ENCODE results near the gene GPR62. TPM values are rescaled to one million over a fixed set of nuclear protein-coding genes. Genes with fewer than 3 reads are reported as not detected.

Gene GPR62
- total RNA-seq, 1 donor from 2014 or later, result not detected

DNA sequence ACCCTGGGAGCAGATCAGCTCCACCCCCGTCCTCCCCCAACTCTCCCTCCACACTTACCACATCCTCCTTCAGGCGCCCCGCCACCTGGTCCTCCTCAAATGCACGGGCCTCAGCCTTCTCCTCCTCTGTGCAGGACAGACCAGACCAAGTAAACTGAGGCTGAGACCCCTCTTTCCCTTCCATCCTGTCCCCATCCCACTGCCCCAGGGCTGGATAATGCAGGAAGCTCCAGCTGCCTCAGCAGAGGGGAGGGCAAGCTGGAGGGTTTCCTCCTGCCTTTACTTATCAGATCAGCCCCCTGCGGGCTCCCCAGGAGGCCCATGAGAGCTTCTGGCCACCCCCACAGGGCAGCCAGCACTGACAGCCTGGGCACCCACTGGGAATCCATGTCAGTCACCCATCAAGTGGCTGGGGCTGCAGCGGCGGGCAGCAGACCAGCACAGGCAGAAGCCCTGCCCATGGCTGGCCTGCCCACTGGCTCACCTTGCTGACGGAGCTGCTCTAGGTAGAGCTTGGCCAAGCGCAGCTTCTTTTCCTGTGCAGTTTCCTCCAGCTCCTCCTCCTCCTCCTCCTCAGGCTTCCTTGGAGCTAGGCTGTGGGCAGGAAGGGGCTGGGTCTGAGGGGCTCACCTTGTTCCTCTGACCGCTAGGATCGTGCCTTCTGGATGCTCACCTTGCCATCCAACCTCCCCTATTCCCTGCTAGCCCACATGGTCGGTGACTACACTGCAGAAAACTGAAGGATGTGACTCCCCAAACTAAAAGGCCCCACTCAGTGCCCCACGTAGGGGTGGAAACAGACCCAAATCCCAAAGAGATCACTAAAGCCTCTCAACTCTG lies 17.4 kb upstream of the GPR62 start:
- Mint-ChIP-seq H3K27ac (no peak overlapping the region), H3K4me1 (ENCODE audit: unreplicated experiment) (peaks cover 17% of the 10 kb centered on the region), H3K36me3 (no peaks in the 10 kb centered on the region), H3K27me3 (no peaks in the 10 kb centered on the region), H3K4me3 (no peak overlapping the region), H3K9me3 (no peaks in the 10 kb centered on the region)
- TF ChIP-seq, protein P1, sequence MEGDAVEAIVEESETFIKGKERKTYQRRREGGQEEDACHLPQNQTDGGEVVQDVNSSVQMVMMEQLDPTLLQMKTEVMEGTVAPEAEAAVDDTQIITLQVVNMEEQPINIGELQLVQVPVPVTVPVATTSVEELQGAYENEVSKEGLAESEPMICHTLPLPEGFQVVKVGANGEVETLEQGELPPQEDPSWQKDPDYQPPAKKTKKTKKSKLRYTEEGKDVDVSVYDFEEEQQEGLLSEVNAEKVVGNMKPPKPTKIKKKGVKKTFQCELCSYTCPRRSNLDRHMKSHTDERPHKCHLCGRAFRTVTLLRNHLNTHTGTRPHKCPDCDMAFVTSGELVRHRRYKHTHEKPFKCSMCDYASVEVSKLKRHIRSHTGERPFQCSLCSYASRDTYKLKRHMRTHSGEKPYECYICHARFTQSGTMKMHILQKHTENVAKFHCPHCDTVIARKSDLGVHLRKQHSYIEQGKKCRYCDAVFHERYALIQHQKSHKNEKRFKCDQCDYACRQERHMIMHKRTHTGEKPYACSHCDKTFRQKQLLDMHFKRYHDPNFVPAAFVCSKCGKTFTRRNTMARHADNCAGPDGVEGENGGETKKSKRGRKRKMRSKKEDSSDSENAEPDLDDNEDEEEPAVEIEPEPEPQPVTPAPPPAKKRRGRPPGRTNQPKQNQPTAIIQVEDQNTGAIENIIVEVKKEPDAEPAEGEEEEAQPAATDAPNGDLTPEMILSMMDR (conservative IDR thresholded peaks at IDR 0.05), result no peak
- DNase-seq (ENCODE audit: extremely low spot score, unreplicated experiment), result peak; percentile 62

GRCh38 chr3:51938780-51939425 lies 16.3 kb upstream of the GPR62 start:
- TF ChIP-seq, protein P1 (conservative IDR thresholded peaks at IDR 0.05), result no peak
- Mint-ChIP-seq H3K9me3 (no peaks in the 10 kb centered on the region), H3K27ac (no peak overlapping the region), H3K27me3 (no peaks in the 10 kb centered on the region), H3K4me3 (peak overlapping the region; percentile 29), H3K4me1 (ENCODE audit: unreplicated experiment) (peaks cover 17% of the 10 kb centered on the region), H3K36me3 (no peaks in the 10 kb centered on the region)
- peak; percentile 37 for DNase-seq (ENCODE audit: extremely low spot score, unreplicated experiment)

GRCh38 chr3:51940648-51941462 lies 14.3 kb upstream of the GPR62 start:
- no peaks in the 10 kb centered on the region for H3K9me3 Mint-ChIP-seq
- peak overlapping the region; percentile 94 for H3K4me3 Mint-ChIP-seq
- no peak overlapping the region for H3K27ac Mint-ChIP-seq
- peak; percentile 39 for DNase-seq (ENCODE audit: extremely low spot score, unreplicated experiment)
- H3K27me3 Mint-ChIP-seq, result no peaks in the 10 kb centered on the region
- TF ChIP-seq, protein P1 (conservative IDR thresholded peaks at IDR 0.05), result no peak
- H3K4me1 Mint-ChIP-seq (ENCODE audit: unreplicated experiment), result peaks cover 17% of the 10 kb centered on the region
- no peaks in the 10 kb centered on the region for H3K36me3 Mint-ChIP-seq

- Mint-ChIP-seq H3K27ac (no peak overlapping the region), H3K4me3 (peak overlapping the region; percentile 94), H3K27me3 (no peaks in the 10 kb centered on the region), H3K9me3 (no peaks in the 10 kb centered on the region), H3K36me3 (no peaks in the 10 kb centered on the region), H3K4me1 (ENCODE audit: unreplicated experiment) (peaks cover 17% of the 10 kb centered on the region)
- TF ChIP-seq, protein P1 (conservative IDR thresholded peaks at IDR 0.05), result no peak
- DNase-seq (ENCODE audit: extremely low spot score, unreplicated experiment), result no peak
These were observed 13.8 kb upstream of the GPR62 start for GRCh38 chr3:51941463-51941797.

GRCh38 chr3:51941798-51942602 lies 13.2 kb upstream of the GPR62 start, which contains the start of the genes PARP3 and RRP9:
Gene PARP3 (plus strand): TSS chr3:51942363. CDS start chr3:51943356, 993 bp downstream.
Gene RRP9 (minus strand): TSS chr3:51941904. CDS start chr3:51941867, 37 bp downstream.
- peak within 1 kb of the TSS; percentile 94 for H3K4me3 Mint-ChIP-seq
- H3K9me3 Mint-ChIP-seq, result no peaks in the 10 kb centered on the region
- H3K27me3 Mint-ChIP-seq, result no peaks in the 10 kb centered on the region
- peak; percentile 99 for DNase-seq (ENCODE audit: extremely low spot score, unreplicated experiment)
- peaks cover 17% of the 10 kb centered on the region for H3K4me1 Mint-ChIP-seq (ENCODE audit: unreplicated experiment)
- no peaks in the 10 kb centered on the region for H3K36me3 Mint-ChIP-seq
- TF ChIP-seq, protein P1 (conservative IDR thresholded peaks at IDR 0.05), result peak; percentile 100
- H3K27ac Mint-ChIP-seq, result peak within 1 kb of the TSS; percentile 61
